Measurements from ENCODE around the gene YBX3.

YBX3 gene

DNA sequence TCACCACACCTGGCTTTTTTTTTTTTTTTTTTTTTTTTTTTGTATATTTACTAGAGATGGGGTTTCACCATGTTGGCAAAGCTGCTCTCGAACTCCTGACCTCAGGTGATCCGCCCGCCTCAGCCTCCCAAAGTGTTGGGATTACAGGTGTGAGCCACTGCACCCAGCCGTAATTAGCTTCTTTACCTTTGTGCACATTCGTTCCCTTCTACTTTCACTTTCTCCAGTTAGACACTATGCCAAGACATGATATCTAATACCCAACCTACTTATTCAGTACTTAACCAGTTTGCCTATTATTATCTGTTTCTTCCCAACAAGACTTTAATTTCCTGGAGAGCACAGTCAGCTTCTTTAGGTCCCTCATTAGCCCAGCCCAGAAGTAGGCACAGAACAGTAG lies 54.6 kb downstream of the YBX3 start:
- no peak for DNase-seq

DNA sequence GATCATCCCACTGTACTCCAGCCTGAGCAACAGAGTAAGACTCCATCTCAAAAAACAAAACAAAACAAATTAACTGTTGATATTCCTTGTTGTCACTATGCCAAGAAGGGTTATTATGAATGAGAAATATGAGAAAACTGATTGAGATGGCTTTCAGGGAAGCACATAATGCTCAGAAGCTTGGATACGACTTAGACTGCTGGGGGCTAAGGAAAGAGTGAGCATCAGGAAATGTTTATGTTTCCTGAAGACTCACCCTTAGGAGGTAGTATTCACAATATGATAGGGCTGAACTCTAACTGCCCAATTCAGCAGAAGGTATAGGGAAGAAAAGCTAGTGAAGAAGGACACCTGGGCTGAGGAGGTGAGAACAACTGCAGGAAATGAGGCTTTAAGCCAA lies 55.5 kb downstream of the YBX3 start:
- DNase-seq = no peak

DNA sequence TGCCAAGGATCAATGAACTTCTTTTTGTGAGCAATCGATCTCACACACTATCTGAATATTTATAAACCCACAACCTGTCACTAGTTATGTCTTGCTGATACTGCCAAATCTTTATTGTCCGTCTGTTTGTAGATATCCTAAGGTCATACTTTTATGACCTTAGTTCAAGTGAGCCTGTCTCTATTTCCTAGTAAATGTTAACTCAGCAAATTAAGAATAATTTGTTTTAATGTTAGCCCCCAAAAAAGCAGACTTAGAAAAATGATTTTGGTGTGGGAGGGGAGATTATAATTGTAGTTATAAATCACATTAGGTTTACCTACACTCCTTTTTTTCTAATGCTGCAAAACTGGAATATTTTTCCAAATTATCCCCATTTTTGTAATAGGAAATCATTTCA lies 58.6 kb downstream of the YBX3 start:
- DNase-seq = no peak

DNA sequence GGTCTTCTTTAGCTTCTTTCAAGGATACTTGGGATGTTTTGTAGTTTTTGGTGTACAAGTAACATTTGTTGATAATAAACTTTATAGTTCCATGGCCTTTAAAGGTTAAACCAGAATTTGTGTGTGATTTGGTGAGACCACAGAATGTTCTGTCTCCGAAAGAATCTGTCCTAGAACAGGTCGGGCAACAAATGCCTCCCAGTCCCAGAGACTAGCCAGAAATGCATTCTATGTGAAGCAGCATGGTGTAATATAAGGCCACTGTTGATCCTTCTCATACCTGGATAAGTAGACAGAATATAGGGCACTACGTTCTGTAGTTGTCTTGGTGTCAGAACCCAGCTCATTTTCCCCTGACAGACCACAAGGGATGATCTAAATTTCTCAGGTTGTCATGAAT lies 59.3 kb downstream of the YBX3 start:
- no peak for DNase-seq

DNA sequence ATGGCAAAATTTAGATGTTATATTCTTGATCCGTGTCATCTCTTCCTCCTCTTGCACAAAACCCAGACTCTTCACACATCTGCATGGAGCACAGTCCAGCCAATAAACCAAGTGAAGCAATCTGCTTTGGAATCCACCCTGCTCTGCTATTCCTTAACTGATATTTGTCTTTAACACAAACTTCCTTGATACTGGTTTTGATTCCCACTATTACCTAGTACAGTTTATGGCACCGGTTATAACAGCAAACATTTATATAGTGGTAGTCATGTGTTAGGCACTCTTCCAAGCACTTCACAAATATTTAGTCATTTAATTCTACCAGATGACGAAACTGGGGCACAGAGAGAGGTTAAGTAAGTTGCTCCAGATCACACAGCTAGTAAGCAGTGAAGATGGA lies 61.8 kb downstream of the YBX3 start:
- DNase-seq = no peak

DNA sequence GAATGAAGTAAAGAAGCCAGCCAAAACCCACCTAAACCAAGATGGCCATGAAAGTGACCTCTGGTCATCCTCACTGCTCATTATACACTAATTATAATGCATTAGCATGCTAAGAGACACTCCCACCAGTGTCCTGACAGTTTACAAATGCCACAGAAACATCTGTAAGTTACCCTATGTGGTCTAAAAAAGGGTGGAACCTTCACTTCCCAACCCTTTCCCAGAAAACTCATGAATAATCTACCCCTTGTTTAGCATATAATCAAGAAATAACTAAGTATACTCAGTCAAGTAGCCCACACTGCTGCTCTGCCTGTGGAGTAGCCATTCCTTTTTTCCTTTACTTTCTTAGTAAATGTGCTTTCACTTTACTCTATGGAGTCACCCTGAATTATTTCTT lies 69.1 kb downstream of the YBX3 start:
- DNase-seq = no peak

DNA sequence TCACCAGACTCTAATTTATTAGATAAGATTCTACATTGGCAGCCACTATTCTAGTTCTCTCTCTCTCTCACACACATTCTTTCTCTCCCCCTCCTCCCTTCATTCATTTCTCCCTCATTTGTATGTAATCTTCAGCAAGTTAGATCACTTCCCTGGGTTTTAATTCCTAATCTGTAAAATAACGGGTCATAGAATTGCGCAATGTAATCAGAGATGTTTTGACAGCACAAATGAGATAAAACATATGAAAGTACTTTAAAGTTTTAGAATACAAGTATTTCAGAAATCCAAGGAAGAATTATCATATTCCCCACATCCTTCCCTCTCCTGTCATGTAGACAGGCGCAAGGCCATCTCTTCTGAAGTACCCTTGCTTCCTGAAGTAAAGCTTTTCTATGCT lies 70.9 kb downstream of the YBX3 start:
- no peak for DNase-seq
